ENCODE measurements around the gene HIP1R.

Gene HIP1R

GRCh38 chr12:122848471-122849351, 13.5 kb downstream of the HIP1R start:
- no peak for DNase-seq (ENCODE audit: low read depth)

GRCh38 chr12:122849352-122850047, 14.2 kb downstream of the HIP1R start:
- no peak for DNase-seq (ENCODE audit: low read depth)

DNA sequence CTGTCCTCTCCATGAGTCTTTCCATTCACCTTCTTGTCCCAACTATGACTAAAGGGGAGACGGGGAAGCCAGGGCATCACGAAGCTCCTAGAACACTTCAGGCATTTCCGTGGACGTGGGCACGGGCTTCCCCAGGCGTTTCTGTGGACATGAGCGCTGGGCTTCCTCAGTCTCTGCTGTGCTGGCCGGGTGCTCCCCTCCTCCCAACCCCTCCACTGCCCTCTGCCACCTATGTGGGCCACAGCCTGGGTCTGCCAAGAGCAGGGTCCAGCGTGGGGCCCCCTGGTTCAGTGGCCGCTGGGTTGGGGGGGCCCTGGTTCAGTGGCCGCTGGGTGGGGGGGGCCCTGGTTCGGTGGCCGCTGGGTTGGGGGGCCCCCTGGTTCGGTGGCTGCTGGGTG, 14.8 kb downstream of the HIP1R start:
- no peak for DNase-seq (ENCODE audit: low read depth)

GRCh38 chr12:122850695-122851350, 15.6 kb downstream of the HIP1R start:
- no peak for DNase-seq (ENCODE audit: low read depth)

- DNase-seq (ENCODE audit: low read depth): no peak
Observed at GRCh38 chr12:122851820-122852219, 16.6 kb downstream of the HIP1R start.

- no peak for DNase-seq (ENCODE audit: low read depth)
Observed at GRCh38 chr12:122852336-122853275, 17.3 kb downstream of the HIP1R start.

- no peak for DNase-seq (ENCODE audit: low read depth)
Observed at GRCh38 chr12:122853582-122854245, 18.5 kb downstream of the HIP1R start.

GRCh38 chr12:122854554-122854953, 19.3 kb downstream of the HIP1R start:
- no peak for DNase-seq (ENCODE audit: low read depth)

DNA sequence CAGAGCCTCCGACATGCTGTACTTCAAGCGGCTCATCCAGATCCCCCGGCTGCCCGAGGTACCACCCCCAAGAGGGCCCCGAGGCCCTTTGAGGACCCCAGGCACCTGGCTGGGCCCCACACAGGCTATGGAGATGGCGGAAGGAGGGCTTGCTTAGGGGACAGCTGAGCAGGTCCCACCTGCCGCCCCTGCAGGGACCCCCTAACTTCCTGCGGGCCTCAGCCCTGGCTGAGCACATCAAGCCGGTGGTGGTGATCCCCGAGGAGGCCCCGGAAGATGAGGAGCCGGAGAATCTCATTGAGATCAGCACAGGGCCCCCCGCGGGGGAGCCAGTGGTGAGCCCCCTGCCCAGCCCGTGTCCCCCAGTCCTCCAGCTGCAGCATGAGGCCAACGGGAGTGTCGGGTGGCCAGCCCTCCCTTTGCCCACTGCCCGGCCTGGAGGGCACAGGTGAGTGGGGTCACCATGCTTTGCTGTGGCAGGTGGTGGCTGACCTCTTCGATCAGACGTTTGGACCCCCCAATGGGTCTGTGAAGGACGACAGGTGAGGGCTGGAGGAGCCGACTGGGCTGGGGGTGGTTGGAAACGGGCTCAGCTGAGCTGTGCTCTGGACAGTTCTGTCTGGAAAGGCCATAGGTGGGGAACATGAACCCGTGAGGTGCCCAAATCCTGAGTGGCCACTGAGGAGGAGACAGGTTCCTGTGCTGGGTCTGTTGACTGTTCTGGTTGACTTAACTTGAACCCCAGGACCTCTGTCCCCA, 20.0 kb downstream of the HIP1R start:
- no peak for DNase-seq (ENCODE audit: low read depth)

DNA sequence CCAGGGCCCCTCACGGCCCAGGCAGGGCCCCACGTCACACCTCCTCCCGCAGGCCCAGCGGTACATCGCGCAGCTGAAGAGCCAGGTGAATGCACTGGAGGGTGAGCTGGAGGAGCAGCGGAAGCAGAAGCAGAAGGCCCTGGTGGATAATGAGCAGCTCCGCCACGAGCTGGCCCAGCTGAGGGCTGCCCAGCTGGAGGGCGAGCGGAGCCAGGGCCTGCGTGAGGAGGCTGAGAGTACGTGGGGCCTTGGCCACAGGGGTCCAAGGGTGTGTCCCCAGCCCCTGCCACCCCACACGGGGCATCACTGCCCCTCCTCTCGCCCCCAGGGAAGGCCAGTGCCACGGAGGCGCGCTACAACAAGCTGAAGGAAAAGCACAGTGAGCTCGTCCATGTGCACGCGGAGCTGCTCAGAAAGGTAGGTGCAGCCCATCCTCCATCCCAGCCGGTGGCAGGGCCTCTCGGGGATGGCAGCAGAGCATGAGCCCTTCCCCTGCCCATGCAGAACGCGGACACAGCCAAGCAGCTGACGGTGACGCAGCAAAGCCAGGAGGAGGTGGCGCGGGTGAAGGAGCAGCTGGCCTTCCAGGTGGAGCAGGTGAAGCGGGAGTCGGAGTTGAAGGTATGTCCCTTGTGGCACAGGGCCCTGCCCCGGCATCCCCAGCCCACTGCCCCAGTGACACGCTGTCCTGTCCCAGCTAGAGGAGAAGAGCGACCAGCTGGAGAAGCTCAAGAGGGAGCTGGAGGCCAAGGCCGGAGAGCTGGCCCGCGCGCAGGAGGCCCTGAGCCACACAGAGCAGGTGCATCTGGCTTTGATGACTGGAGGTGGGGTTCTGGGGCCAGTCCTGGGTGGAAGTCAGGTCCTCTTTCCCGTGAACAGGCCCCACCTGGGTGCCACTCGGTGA, 20.9 kb downstream of the HIP1R start:
- no peak for DNase-seq (ENCODE audit: low read depth)

- DNase-seq (ENCODE audit: low read depth): no peak
Observed at GRCh38 chr12:122856999-122857671, 21.9 kb downstream of the HIP1R start.

DNA sequence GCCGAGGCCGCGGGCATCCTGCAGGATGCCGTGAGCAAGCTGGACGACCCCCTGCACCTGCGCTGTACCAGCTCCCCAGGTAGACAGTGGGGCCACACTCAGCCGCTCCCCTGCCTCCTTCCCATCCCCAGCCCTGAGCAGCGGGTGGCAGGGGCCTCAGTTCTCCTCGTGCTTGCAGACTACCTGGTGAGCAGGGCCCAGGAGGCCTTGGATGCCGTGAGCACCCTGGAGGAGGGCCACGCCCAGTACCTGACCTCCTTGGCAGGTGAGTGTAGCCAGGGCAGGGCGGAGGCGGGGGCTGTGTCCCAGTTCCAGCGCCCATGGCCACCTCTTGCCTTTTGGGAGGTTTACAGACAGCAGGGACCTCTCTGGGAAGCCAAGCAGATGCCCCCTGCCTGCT, 22.9 kb downstream of the HIP1R start:
- DNase-seq (ENCODE audit: low read depth): no peak

DNA sequence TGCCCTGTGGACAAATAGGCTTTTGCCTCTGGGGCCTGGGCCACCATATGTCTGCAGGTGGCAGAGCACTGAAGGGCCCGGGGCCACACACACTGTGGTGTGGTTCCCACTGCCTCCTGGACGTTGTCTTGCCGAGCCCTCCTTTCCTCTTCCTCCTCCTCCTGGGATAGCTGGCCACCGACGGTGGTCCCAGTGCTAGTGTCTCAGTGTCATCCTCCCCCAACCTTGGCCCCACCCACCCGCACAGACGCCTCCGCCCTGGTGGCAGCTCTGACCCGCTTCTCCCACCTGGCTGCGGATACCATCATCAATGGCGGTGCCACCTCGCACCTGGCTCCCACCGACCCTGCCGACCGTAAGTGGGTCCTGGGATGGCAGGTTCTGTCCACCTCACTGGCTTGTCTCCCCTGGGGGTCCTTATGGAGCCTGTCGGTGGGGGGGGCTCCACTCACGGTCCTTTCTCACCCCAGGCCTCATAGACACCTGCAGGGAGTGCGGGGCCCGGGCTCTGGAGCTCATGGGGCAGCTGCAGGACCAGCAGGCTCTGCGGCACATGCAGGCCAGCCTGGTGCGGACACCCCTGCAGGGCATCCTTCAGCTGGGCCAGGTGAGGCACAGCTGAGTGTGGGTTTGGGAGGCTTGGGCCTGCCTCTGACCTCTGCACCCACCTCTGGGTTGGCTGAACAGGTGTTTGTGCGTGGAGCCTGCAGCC, 23.5 kb downstream of the HIP1R start:
- DNase-seq (ENCODE audit: low read depth): no peak

- DNase-seq (ENCODE audit: low read depth): no peak
Observed at GRCh38 chr12:122859303-122860039, 24.2 kb downstream of the HIP1R start.

GRCh38 chr12:122860040-122860853, 25.0 kb downstream of the HIP1R start:
- no peak for DNase-seq (ENCODE audit: low read depth)

DNA sequence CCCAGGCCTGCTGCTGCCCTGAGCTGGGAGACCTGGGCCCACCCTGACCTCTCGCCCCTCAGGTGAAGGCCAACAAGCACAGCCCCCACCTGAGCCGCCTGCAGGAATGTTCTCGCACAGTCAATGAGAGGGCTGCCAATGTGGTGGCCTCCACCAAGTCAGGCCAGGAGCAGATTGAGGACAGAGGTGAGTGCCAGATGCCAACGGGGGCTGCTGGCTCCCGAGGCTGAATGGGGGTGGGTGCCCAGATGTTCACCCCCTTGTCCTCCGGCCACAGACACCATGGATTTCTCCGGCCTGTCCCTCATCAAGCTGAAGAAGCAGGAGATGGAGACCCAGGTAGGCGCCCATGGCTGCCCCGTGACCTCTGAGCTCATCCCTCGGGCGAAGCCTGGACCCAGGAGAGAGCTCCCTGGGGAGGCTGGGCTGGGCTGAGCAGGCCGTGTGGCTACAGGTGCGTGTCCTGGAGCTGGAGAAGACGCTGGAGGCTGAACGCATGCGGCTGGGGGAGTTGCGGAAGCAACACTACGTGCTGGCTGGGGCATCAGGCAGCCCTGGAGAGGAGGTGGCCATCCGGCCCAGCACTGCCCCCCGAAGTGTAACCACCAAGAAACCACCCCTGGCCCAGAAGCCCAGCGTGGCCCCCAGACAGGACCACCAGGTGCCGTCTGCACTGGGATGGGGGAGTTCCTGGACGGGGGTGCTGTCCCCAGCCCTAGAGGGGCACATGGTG, 25.8 kb downstream of the HIP1R start:
- DNase-seq (ENCODE audit: low read depth): no peak
